Heart right ventricle (tissue), 16 donors: ENCODE measurements around the gene CDC25A. TPM values are rescaled to one million over a fixed set of nuclear protein-coding genes. Genes with fewer than 3 reads are reported as not detected.
A peak's percentile ranks its signal among the peaks of the same experiment; 100 is the strongest.
"Not testable (repeated sequence)": the region's sequence is repeated elsewhere in the genome, so short reads cannot be mapped to it uniquely, and the experiment has no call there.

Source experiments
- ATAC-seq, 8 donors: fragments of 200-7000 bp; cut with Tn5 transposase; one replicate each; pipeline ENCODE4 v1.9.1; 2020; ENCODE audit warnings: mild to moderate bottlenecking in 8 of 8, moderate library complexity in 8 of 8, moderate number of reproducible peaks in 1 of 8
- DNase-seq, 2 donors: peaks; one replicate each; pipeline ENCODE4 v3.0.0-alpha.2; 2020
- H3K27ac ChIP-seq, 10 donors: fragments of 200-600 bp; sonication (generic) in 2 of 10; one replicate each; pipeline versions ENCODE4 v1.5.0 to v1.8.0; 2020 to 2022; ENCODE audit warnings: mild to moderate bottlenecking in 3 of 10
- H3K27me3 ChIP-seq, 7 donors: fragments of 200-600 bp; one replicate each; pipeline ENCODE4 v1.8.0; 2021 to 2022; ENCODE audit warnings: mild to moderate bottlenecking in 2 of 7
- H3K36me3 ChIP-seq, 9 donors: fragments of 200-600 bp; sonication (generic) in 1 of 9; one replicate each; pipeline versions ENCODE4 v1.5.0 to v1.8.0; 2020 to 2022; ENCODE audit warnings: mild to moderate bottlenecking in 2 of 9
- H3K4me1 ChIP-seq, 9 donors: fragments of 200-600 bp; sonication (generic) in 1 of 9; one replicate each; pipeline versions ENCODE4 v1.5.0 to v1.8.0; 2020 to 2022; ENCODE audit warnings: mild to moderate bottlenecking in 4 of 9
- H3K4me3 ChIP-seq, 10 donors: fragments of 200-600 bp; sonication (generic) in 2 of 10; one replicate each; pipeline versions ENCODE4 v1.5.0 to v1.8.0; 2020 to 2022; ENCODE audit warnings: mild to moderate bottlenecking in 7 of 10, moderate library complexity in 2 of 10
- H3K9me3 ChIP-seq, 11 donors: fragments of 200-600 bp in 10 of 11; sonication (generic) in 2 of 11; one replicate each; pipeline versions ENCODE4 v1.5.0 to v1.8.0; 2013 to 2022; ENCODE audit warnings: mild to moderate bottlenecking in 2 of 11, control low read depth in 1 of 11, moderate library complexity in 1 of 11
- CTCF ChIP-seq, 9 donors: fragments of 200-600 bp; sonication (generic) in 2 of 9; IDR thresholded peaks; one replicate each; pipeline versions ENCODE4 v1.5.0 to v1.8.0; 2021 to 2022; ENCODE audit warnings: antibody characterized with exemption in 9 of 9, mild to moderate bottlenecking in 5 of 9, moderate library complexity in 1 of 9
- WGBS, 2 donors: extraction: QIAGEN DNeasy Blood & Tissue Kit; methylation state at CpG; one replicate each; pipeline ENCODE4 v1.1.7; 2013; ENCODE audit warnings: inconsistent platforms in 1 of 2; 5-methylcytosine and 5-hydroxymethylcytosine counted together
- intact Hi-C, 10 donors: fragments of 100-400 bp; cut with DNase I; formaldehyde crosslinking; loops; one replicate each; pipeline versions ENCODE4 v1.11.1 to v1.14.2; 2022
- polyA plus RNA-seq, 2 donors: library from polyadenylated mRNA; stranded (reverse); fragments of 200-250 nt; gene quantifications; one replicate each; pipeline ENCODE4 v1.2.3, GENCODE V29; 2013
- total RNA-seq, 10 donors: library from RNA; stranded (reverse); fragmentation: NEBNext Ultra II Directional in 3 of 10; extraction: Animal tissue kit (Norgen Biotek cat#: 25700) in 3 of 10; gene quantifications; one replicate each; pipeline versions ENCODE4 v1.2.1 to v1.2.4, GENCODE V29; 2021 to 2023
- donor health status: Arrhythmogenic right ventricular cardiomyopathy.
- donor health status: ischemic (EF 13 %, LVEDD 7.1; RV severe dilation, severe dysfunction).
- donor health status: healthy with polysubstance abuse.
- donor health status: DM: no; HTN: yes; CAD: no.
- donor health status: DM: no; HTN: no; CAD: no.
- donor health status: ischemic (EF 25% LVEDD 6.9; RV normal size, moderate dysfunction).
- donor health status: ischemic (EF 25% LVEDD 5.7; RV mildly dilated, moderate dysfunction).
- donor health status: healthy.
- donor health status: DM: yes; HTN: yes; CAD: no.
- donor health status: Ischemic cardiomyopathy.
- donor health status: ischemic (EF 35%, LVEDD 5.7; RV mildly dilated, moderate dysfunction).
- donor health status: nonischemic (EF 11% LVEDD 7.7; RV severe dilation, severe dysfunction).
- donor health status: DM: yes; HTN: yes; CAD: no.
- donor health status: PGD.
- donor health status: ischemic (EF 29% LVEDD 5.4; RV normal size, mild dysfunction).
- donor health status: nonischemic (EF 23%, LVEDD 6.1; RV moderate dilation, normal function).

The CDC25A gene
- total and polyA plus RNA-seq, 12 donors = 0.20 to 3.2 (median 0.99) TPM

- intact Hi-C loops = no loop called here
- H3K9me3 ChIP-seq = no peaks in the 10 kb centered on the region
- H3K4me3 ChIP-seq = no peak overlapping the region
- no peak for DNase-seq
- ATAC-seq = peak in 2 of 8 donors; percentile 36 to 57
- H3K36me3 ChIP-seq = no peaks in the 10 kb centered on the region
- no peaks in the 10 kb centered on the region for H3K27me3 ChIP-seq
- peak overlapping the region; percentile 31 to 68 (median 46) for H3K27ac ChIP-seq
- WGBS, 2 donors = 83 to 87% methylated on average over 8 of the region's 8 CpGs
- peaks cover 0 to 18% (median 11%) of the 10 kb centered on the region in 9 donors for H3K4me1 ChIP-seq
- no peak for TF ChIP-seq CTCF (IDR thresholded peaks at IDR 0.05)
Observed at GRCh38 chr3:48118928-48119327, 69.3 kb downstream of the CDC25A start.

- Histone ChIP-seq H3K27ac (peak overlapping the region in 2 of 10 donors; percentile 58 to 68), H3K9me3 (no peaks in the 10 kb centered on the region), H3K4me3 (no peak overlapping the region), H3K4me1 (peaks cover 0 to 18% (median 11%) of the 10 kb centered on the region in 9 donors), H3K27me3 (no peaks in the 10 kb centered on the region), H3K36me3 (no peaks in the 10 kb centered on the region)
- no peak for TF ChIP-seq CTCF (IDR thresholded peaks at IDR 0.05)
- intact Hi-C loops = no loop called here
- DNase-seq (no peak), ATAC-seq (no peak)
- WGBS, 2 donors = 72 to 75% methylated on average over 7 of the region's 7 CpGs
Observed at GRCh38 chr3:48118322-48118721, 69.9 kb downstream of the CDC25A start.

- 47 to 55% methylated on average over 1 of the region's 1 CpG for WGBS, 2 donors
- DNase-seq = no peak
- no peak for TF ChIP-seq CTCF (IDR thresholded peaks at IDR 0.05)
- Histone ChIP-seq H3K4me1 (peaks cover 0 to 12% (median 6%) of the 10 kb centered on the region in 9 donors), H3K4me3 (no peak overlapping the region), H3K27me3 (no peaks in the 10 kb centered on the region), H3K9me3 (peaks cover 0 to 11% (median 0%) of the 10 kb centered on the region in 11 donors), H3K27ac (peak overlapping the region in 2 of 10 donors; percentile 0 to 59), H3K36me3 (no peaks in the 10 kb centered on the region)
- no peak for ATAC-seq
- intact Hi-C loops = no loop called here
Observed at GRCh38 chr3:48112813-48113212, 75.4 kb downstream of the CDC25A start.

- intact Hi-C loops, H3K4me3 ChIP-seq, H3K27me3 ChIP-seq, DNase-seq, ATAC-seq, H3K36me3 ChIP-seq: not testable (repeated sequence)
- 79 to 82% methylated on average over 8 of the region's 8 CpGs for WGBS, 2 donors
- peaks cover 0 to 12% (median 6%) of the 10 kb centered on the region in 9 donors for H3K4me1 ChIP-seq
- peak overlapping the region in 2 of 10 donors; percentile 0 to 59 for H3K27ac ChIP-seq
- peaks cover 0 to 11% (median 0%) of the 10 kb centered on the region in 11 donors for H3K9me3 ChIP-seq
Observed at GRCh38 chr3:48112108-48112791, 76.0 kb downstream of the CDC25A start.

GRCh38 chr3:48110463-48110862 lies 77.8 kb downstream of the CDC25A start:
- ATAC-seq = no peak
- Histone ChIP-seq H3K9me3 (peaks cover 0 to 11% (median 0%) of the 10 kb centered on the region in 11 donors), H3K4me3 (no peak overlapping the region), H3K36me3 (no peaks in the 10 kb centered on the region), H3K27me3 (no peaks in the 10 kb centered on the region), H3K4me1 (peaks cover 0 to 12% (median 6%) of the 10 kb centered on the region in 9 donors), H3K27ac (no peak overlapping the region)
- 95 to 97% methylated on average over 2 of the region's 2 CpGs for WGBS, 2 donors
- DNase-seq = no peak
- no peak for TF ChIP-seq CTCF (IDR thresholded peaks at IDR 0.05)
- intact Hi-C loops = no loop called here
